B cell (primary cell): Measurements from ENCODE around the gene ARL14EP. TPM values are rescaled to one million over a fixed set of nuclear protein-coding genes. Genes with fewer than 3 reads are reported as not detected.

Source experiments
- ATAC-seq: fragments of 200-7000 bp; cut with Tn5 transposase; one replicate; pipeline ENCODE4 v1.10.0; 2021; ENCODE audit warnings: low read depth, mild to moderate bottlenecking, moderate number of reproducible peaks, moderate library complexity
- CTCF ChIA-PET: fragments of 350-600 bp; sonication (Branson Sonifier 250); formaldehyde crosslinking; loops from one replicate; lab custom pipeline; 2021; ENCODE audit warnings: antibody characterized with exemption, inconsistent platforms; lab: Charles Lee
- POLR2A ChIA-PET: fragments of 350-600 bp; sonication (Branson Sonifier 250); formaldehyde crosslinking; loops from one replicate; lab custom pipeline; 2021; ENCODE audit warnings: antibody characterized with exemption; lab: Charles Lee
- DNase-seq: peaks from one replicate; pipeline ENCODE4 v3.0.0; 2013
- H2AFZ ChIP-seq: 2 replicates; pipeline ENCODE4 v1.6.1; 2012; ENCODE audit warnings: mild to moderate bottlenecking, low read depth, low read length; ENCODE audit not compliant: insufficient read depth, poor library complexity, severe bottlenecking
- H3K27ac ChIP-seq, 2 donors: 1 replicate in 1 of 2; 2 replicates in 1 of 2; pipeline ENCODE4 v1.5.1; 2012 to 2013; ENCODE audit warnings: low read length in 2 of 2, mild to moderate bottlenecking in 2 of 2, moderate library complexity in 1 of 2
- H3K27me3 ChIP-seq, 4 experiments: fragments of 200-600 bp in 1 of 4; sonication (generic) in 1 of 4; replicated peaks in 1 of 4; 1 replicate in 2 of 4; 2 replicates in 2 of 4; pipeline versions ENCODE4 v1.6.1 to v1.7.0; 2013 to 2016; ENCODE audit warnings: low read length in 3 of 4, mild to moderate bottlenecking in 2 of 4, mixed read lengths in 1 of 4, moderate library complexity in 1 of 4; ENCODE audit not compliant: insufficient read depth in 4 of 4, control insufficient read depth in 3 of 4; ENCODE audit errors: control extremely low read depth in 1 of 4
- H3K36me3 ChIP-seq, 2 experiments: replicated peaks in 1 of 2; 1 replicate in 1 of 2; 2 replicates in 1 of 2; pipeline versions ENCODE4 v1.6.1 to v1.7.1; 2013; ENCODE audit warnings: low read length in 1 of 2; ENCODE audit not compliant: insufficient read depth in 2 of 2, control insufficient read depth in 1 of 2; ENCODE audit errors: control extremely low read depth in 1 of 2, extremely low read depth in 1 of 2
- H3K4me1 ChIP-seq, 2 donors: fragments of 200-600 bp in 1 of 2; sonication (generic) in 1 of 2; 1 replicate in 1 of 2; 2 replicates in 1 of 2; pipeline versions ENCODE4 v1.5.1 to v1.6.1; 2013 to 2017; ENCODE audit warnings: low read length in 2 of 2; ENCODE audit not compliant: control insufficient read depth in 2 of 2, insufficient read depth in 2 of 2
- H3K4me2 ChIP-seq: replicated peaks from 2 replicates; pipeline ENCODE3; 2012; ENCODE audit warnings: mild to moderate bottlenecking, low read depth, low read length; ENCODE audit not compliant: poor library complexity, severe bottlenecking
- H3K4me3 ChIP-seq, 5 experiments: fragments of 200-600 bp in 1 of 5; sonication (generic) in 1 of 5; 1 replicate in 3 of 5; 2 replicates in 2 of 5; pipeline versions ENCODE4 v1.5.1 to v1.7.0; 2011 to 2016; ENCODE audit warnings: low read length in 4 of 5, mild to moderate bottlenecking in 4 of 5, low read depth in 2 of 5, control low read depth in 1 of 5, moderate library complexity in 1 of 5; ENCODE audit not compliant: insufficient read depth in 1 of 5; ENCODE audit errors: control extremely low read depth in 1 of 5, extremely low read depth in 1 of 5
- H3K79me2 ChIP-seq: fragments of 200-600 bp; sonication (generic); one replicate; pipeline ENCODE4 v1.6.0; 2016; ENCODE audit warnings: low read length; ENCODE audit not compliant: control insufficient read depth, insufficient read depth
- H3K9ac ChIP-seq: fragments of 200-600 bp; sonication (generic); 2 replicates; pipeline ENCODE4 v1.6.1; 2017; ENCODE audit warnings: mild to moderate bottlenecking, low read length, moderate library complexity
- H3K9me3 ChIP-seq, 3 donors: one replicate each; pipeline versions ENCODE4 v1.6.1 to v1.7.1; 2013; ENCODE audit warnings: low read length in 2 of 3; ENCODE audit not compliant: control insufficient read depth in 2 of 3, insufficient read depth in 1 of 3; ENCODE audit errors: control extremely low read depth in 1 of 3
- H4K20me1 ChIP-seq: 2 replicates; pipeline ENCODE4 v1.6.0; 2012; ENCODE audit warnings: mild to moderate bottlenecking, low read length; ENCODE audit not compliant: insufficient read depth, control insufficient read depth, poor library complexity, severe bottlenecking
- H3K27ac Mint-ChIP-seq: one replicate; pipeline ENCODE4 v1.8.0; 2021; ENCODE audit warnings: mixed read lengths
- H3K27me3 Mint-ChIP-seq: one replicate; pipeline ENCODE4 v1.8.0; 2021; ENCODE audit warnings: mixed read lengths
- H3K4me1 Mint-ChIP-seq: one replicate; pipeline ENCODE4 v1.8.0; 2021; ENCODE audit warnings: mixed read lengths
- H3K4me3 Mint-ChIP-seq: one replicate; pipeline ENCODE4 v1.8.0; 2021; ENCODE audit warnings: mixed read lengths
- H3K9me3 Mint-ChIP-seq: one replicate; pipeline ENCODE4 v1.8.0; 2022; ENCODE audit warnings: mixed read lengths; ENCODE audit not compliant: insufficient read depth
- EZH2 ChIP-seq: IDR thresholded peaks from 2 replicates; pipeline ENCODE4 v1.6.1; 2012; ENCODE audit warnings: borderline replicate concordance, low read depth, mild to moderate bottlenecking, moderate library complexity, low read length; ENCODE audit not compliant: insufficient read depth, poor library complexity, severe bottlenecking
- WGBS: methylation state at CpG from one replicate; pipeline ENCODE4 v1.1.5; 2013; ENCODE audit warnings: missing lambda C conversion rate; ENCODE audit not compliant: insufficient coverage; 5-methylcytosine and 5-hydroxymethylcytosine counted together
- intact Hi-C: fragments of 100-400 bp; cut with micrococcal nuclease; formaldehyde crosslinking; loops from one replicate; pipeline ENCODE4 v1.10.0; 2022
- polyA plus RNA-seq: library from polyadenylated mRNA; depleted of rRNA; stranded (reverse); fragments of >200 nt; gene quantifications from 2 replicates; pipeline ENCODE4 v1.2.3, GENCODE V29; 2012
- total RNA-seq, 2 donors: library from RNA; stranded (reverse); fragments of 120-200 nt in 1 of 2; gene quantifications; 1 replicate in 1 of 2; 2 replicates in 1 of 2; pipeline versions ENCODE4 v1.2.3 to v1.2.4, GENCODE V29; 2013 to 2022
- TF ChIP-seq, protein P1 (sequence below): fragments of 200-600 bp; IDR thresholded peaks from one replicate; pipeline ENCODE4 v1.8.0; 2022; ENCODE audit warnings: antibody characterized with exemption, mild to moderate bottlenecking

The ARL14EP gene
- total and polyA plus RNA-seq, 2 donors (not counting 1 experiment from before 2014, with no cell fraction given): 19.9 to 47.3 TPM

DNA sequence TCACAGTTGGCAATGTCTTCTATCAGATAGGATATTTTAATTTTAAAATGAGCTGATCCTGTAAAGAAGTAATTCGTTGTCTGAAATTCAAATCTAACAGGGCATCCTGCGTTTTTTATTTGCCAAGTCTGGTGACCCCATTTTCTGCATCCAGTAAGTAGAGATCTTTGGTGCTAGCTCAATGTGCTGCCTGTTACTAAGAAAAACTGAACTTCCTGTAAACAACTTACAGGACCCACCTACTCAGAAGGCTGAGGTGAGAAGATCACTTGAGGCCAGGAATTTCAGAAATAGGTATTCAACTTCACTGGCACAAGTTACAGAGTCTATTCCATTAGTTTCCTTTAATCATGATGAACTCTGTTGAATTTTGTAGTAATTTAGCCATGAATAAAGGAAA, 4.0 kb downstream of the ARL14EP start:
- Histone ChIP-seq H3K9me3 (no peaks in the 10 kb centered on the region), H3K4me3 (peak overlapping the region in 1 of 5 experiments; percentile 15), H3K9ac (peak overlapping the region; percentile 14), H3K79me2 (peaks cover 89% of the 10 kb centered on the region), H3K27ac (peak overlapping the region; percentile 43 to 99), H3K4me2 (peak overlapping the region; percentile 68), H4K20me1 (no peaks in the 10 kb centered on the region), H3K36me3 (peaks cover 6 to 10% of the 10 kb centered on the region in 2 experiments), H2AFZ (no peak overlapping the region), H3K4me1 (peaks cover 31 to 44% of the 10 kb centered on the region in 2 donors), H3K27me3 (no peaks in the 10 kb centered on the region)
- Mint-ChIP-seq H3K9me3 (no peaks in the 10 kb centered on the region), H3K27me3 (no peaks in the 10 kb centered on the region), H3K4me3 (peak overlapping the region; percentile 38), H3K27ac (peak overlapping the region; percentile 67), H3K4me1 (peaks cover 55% of the 10 kb centered on the region)
- TF ChIP-seq, protein P1, sequence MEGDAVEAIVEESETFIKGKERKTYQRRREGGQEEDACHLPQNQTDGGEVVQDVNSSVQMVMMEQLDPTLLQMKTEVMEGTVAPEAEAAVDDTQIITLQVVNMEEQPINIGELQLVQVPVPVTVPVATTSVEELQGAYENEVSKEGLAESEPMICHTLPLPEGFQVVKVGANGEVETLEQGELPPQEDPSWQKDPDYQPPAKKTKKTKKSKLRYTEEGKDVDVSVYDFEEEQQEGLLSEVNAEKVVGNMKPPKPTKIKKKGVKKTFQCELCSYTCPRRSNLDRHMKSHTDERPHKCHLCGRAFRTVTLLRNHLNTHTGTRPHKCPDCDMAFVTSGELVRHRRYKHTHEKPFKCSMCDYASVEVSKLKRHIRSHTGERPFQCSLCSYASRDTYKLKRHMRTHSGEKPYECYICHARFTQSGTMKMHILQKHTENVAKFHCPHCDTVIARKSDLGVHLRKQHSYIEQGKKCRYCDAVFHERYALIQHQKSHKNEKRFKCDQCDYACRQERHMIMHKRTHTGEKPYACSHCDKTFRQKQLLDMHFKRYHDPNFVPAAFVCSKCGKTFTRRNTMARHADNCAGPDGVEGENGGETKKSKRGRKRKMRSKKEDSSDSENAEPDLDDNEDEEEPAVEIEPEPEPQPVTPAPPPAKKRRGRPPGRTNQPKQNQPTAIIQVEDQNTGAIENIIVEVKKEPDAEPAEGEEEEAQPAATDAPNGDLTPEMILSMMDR: no peak
- no peak for TF ChIP-seq EZH2
- ATAC-seq (no peak), DNase-seq (no peak)
- POLR2A ChIA-PET: no interaction called here
- 88% methylated on average over 2 of the region's 2 CpGs for WGBS
- CTCF ChIA-PET: interaction anchor here (1.2 kb wide), 1 partner anchor 10 kb away, joined by 4 read pairs; no protein-coding TSS in a partner anchor
- intact Hi-C loops: no loop called here

DNA sequence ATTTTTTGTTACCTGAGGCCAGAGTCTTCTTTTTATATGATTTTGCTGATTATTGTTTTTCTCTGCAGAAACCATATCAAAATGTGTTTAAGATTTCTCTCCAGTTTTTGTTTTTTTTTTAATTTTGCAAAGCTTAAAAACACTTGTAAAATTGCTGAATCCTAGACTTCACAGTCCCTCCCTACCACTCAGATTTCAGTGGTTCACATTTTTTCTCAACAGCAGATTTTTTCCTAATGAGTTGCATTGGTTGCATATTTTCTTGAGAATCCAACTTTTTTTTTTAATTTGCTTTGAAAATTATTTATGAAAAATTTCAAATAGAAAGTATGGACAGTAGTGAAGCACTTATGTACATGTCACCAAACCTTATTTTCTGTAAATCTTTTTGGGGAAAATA, 5.8 kb downstream of the ARL14EP start:
- Histone ChIP-seq H3K4me3 (no peak overlapping the region), H3K9ac (no peak overlapping the region), H2AFZ (no peak overlapping the region), H3K9me3 (no peaks in the 10 kb centered on the region), H3K4me2 (no peak overlapping the region), H3K36me3 (peaks cover 7 to 26% of the 10 kb centered on the region in 2 experiments), H3K4me1 (peaks cover 25 to 35% of the 10 kb centered on the region in 2 donors), H4K20me1 (no peaks in the 10 kb centered on the region), H3K27ac (peak overlapping the region in 1 of 2 donors; percentile 25), H3K79me2 (peaks cover 81% of the 10 kb centered on the region), H3K27me3 (no peaks in the 10 kb centered on the region)
- intact Hi-C loops: no loop called here
- DNase-seq: no peak
- Mint-ChIP-seq H3K4me3 (no peak overlapping the region), H3K27me3 (no peaks in the 10 kb centered on the region), H3K27ac (no peak overlapping the region), H3K4me1 (peaks cover 45% of the 10 kb centered on the region), H3K9me3 (no peaks in the 10 kb centered on the region)
- POLR2A ChIA-PET: no interaction called here
- TF ChIP-seq, protein P1: no peak
- TF ChIP-seq EZH2: no peak
- no peak for ATAC-seq
- CTCF ChIA-PET: no interaction called here
